Eye (tissue), 1 donor: ENCODE results near the gene SHANK3.
A peak's percentile ranks its signal among the peaks of the same experiment; 100 is the strongest.

Experiments used
- DNase-seq: peaks from one replicate; pipeline ENCODE4 v3.0.0-alpha.2; 2015

The SHANK3 gene

GRCh38 chr22:50714631-50715179 is 42.1 kb downstream of the SHANK3 start:
- no peak for DNase-seq

DNA sequence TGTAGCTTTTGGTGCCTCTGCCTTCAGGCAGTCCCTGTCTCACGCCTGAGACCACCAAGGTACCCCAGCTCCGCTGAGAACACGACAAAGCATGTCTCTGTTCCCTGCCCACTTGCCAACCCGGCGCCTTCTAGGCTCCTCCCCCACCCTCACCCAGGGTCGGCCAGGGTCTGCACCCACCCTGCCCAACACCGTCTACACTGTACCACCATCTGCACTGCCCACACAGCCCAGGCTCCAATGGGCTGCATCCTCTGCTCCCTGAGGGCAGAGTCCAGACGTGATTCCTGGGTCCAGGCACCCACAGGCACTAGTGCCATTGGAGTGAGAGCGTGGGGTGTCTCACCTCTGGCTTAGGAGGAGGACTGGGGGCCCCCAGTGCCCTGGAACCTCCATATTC is 42.6 kb downstream of the SHANK3 start:
- no peak for DNase-seq

DNA sequence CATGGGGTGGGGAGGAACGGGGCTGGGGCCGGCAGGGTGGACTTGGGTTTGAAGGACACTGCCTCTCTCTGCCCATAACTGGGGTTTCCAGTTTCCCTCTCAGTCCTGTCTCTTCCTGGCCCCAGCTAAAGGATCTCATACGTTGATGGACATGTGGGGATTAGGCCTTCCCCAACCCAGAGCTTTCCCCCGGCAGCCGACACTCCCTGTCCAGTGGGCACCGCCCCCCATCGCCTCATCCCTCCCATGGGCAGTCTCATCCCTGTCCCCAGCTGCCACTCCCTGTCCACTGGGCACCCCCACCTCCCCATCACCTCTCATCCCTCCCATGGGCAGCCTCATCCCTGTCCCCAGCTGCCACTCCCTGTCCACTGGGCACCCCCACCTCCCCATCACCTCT is 43.2 kb downstream of the SHANK3 start:
- no peak for DNase-seq

DNA sequence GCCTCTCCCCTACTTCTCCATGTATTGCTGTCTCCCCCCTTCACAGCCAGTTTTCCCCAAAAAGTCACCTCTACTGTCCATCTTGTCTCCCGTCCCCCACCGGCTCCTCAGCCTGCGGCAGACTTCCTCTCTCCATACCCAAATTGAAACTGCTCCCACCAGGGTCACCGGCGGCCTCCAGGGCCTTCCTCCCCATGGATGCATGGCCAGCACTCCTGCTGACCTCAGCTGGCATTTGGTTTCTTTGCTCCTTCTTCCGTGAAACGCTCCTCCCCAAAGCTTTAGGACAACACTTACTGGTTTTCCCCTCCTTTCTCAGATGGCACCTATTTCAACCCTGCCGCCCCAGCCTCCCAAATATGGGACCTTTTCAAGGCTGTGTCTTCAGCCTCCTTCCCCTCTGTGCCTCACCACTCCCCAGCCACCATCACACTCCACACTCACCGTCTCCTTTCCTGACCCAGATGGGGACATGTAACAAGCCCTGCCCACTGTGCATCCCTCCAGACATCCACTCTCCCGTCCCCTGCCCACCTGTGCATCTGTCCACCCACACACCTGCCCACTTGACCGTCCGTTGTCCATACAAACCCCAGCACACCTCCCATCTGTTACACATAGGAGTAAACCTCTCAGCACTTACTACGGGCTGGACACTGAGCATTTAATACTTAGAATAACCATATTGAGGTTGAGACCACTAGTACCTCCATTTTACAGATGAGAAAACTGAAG is 43.8 kb downstream of the SHANK3 start:
- no peak for DNase-seq

- DNase-seq: no peak
Observed at GRCh38 chr22:50717709-50718351, 45.2 kb downstream of the SHANK3 start.

- no peak for DNase-seq
Observed at GRCh38 chr22:50718352-50718709, 45.7 kb downstream of the SHANK3 start.

DNA sequence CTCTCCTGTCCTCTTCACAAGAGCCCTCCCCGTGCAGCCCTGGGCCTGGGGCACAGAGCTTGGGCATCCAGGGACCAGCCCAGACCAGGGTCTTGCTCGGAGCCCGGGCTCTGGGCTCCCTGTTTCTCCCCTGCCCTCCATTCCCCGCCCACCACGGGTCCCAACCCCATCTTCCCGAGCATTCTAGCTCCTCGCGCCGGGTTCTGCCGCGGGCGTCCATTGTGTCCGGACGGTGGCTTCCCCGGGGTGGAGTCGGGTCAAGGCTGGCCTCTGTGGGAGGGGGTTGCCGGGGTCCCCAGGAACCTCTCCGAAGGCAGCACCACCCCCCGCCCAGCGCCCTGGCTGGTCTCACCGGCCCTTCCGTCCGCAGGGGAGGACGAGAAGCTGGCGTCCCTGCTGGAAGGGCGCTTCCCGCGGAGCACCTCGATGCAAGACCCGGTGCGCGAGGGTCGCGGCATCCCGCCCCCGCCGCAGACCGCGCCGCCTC is 47.2 kb downstream of the SHANK3 start:
- no peak for DNase-seq

GRCh38 chr22:50720301-50721256 is 48.0 kb downstream of the SHANK3 start:
- DNase-seq: peak; percentile 29

GRCh38 chr22:50721257-50721844 is 48.7 kb downstream of the SHANK3 start:
- no peak for DNase-seq

DNA sequence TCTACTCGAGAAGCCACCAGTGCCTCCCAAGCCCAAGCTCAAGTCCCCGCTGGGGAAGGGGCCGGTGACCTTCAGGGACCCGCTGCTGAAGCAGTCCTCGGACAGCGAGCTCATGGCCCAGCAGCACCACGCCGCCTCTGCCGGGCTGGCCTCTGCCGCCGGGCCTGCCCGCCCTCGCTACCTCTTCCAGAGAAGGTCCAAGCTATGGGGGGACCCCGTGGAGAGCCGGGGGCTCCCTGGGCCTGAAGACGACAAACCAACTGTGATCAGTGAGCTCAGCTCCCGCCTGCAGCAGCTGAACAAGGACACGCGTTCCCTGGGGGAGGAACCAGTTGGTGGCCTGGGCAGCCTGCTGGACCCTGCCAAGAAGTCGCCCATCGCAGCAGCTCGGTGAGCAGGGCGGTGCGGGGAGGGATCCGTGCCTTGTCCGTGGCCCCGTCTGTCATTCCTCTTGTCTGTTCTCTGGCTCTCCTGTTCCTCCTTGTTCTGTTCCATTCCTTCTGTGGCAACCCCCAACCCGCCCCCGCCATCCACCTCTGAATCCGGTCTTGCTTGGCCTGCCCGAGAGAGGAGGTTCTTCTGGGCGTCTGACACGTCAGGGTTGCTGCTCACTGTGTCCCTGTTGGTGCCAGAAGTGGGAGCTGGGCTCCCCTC is 49.6 kb downstream of the SHANK3 start:
- DNase-seq: no peak
